H9 (cell line): Measurements from ENCODE around the gene DBF4. TPM values are rescaled to one million over a fixed set of nuclear protein-coding genes. Genes with fewer than 3 reads are reported as not detected.
A peak's percentile ranks its signal among the peaks of the same experiment; 100 is the strongest.

ENCODE experiments used
- DNase-seq: peaks from one replicate; pipeline ENCODE4 v3.0.0-alpha.2; 2017
- H2AFZ ChIP-seq: one replicate; pipeline ENCODE4 v1.6.1; 2013; ENCODE audit warnings: mild to moderate bottlenecking, low read length, control low read depth, moderate library complexity
- H2AK5ac ChIP-seq: 2 replicates; pipeline ENCODE4 v1.6.1; 2013; ENCODE audit warnings: low read length, control low read depth, mixed read lengths; ENCODE audit not compliant: insufficient read length
- H2BK120ac ChIP-seq: one replicate; pipeline ENCODE4 v1.6.1; 2013; ENCODE audit warnings: low read depth, mild to moderate bottlenecking, low read length, control low read depth, inconsistent platforms; ENCODE audit not compliant: poor library complexity, severe bottlenecking
- H2BK12ac ChIP-seq: 2 replicates; pipeline ENCODE4 v1.6.1; 2013; ENCODE audit warnings: low read length, control low read depth, mixed read lengths, low read depth; ENCODE audit not compliant: insufficient read length
- H2BK15ac ChIP-seq: 2 replicates; pipeline ENCODE4 v1.6.1; 2013; ENCODE audit warnings: low read depth, low read length, control low read depth
- H2BK20ac ChIP-seq: one replicate; pipeline ENCODE4 v1.6.1; 2013; ENCODE audit warnings: low read depth, mild to moderate bottlenecking, low read length, control low read depth, inconsistent platforms; ENCODE audit not compliant: poor library complexity, severe bottlenecking
- H2BK5ac ChIP-seq: 2 replicates; pipeline ENCODE4 v1.6.1; 2013; ENCODE audit warnings: low read length, control low read depth, mixed read lengths; ENCODE audit not compliant: insufficient read length
- H3K14ac ChIP-seq: 2 replicates; pipeline ENCODE4 v1.6.1; 2013; ENCODE audit warnings: low read length, control low read depth; ENCODE audit not compliant: insufficient read depth
- H3K18ac ChIP-seq: 2 replicates; pipeline ENCODE4 v1.6.1; 2013; ENCODE audit warnings: low read depth, mild to moderate bottlenecking, mixed read lengths, low read length, control low read depth; ENCODE audit not compliant: insufficient read length
- H3K23ac ChIP-seq: 2 replicates; pipeline ENCODE4 v1.6.1; 2013; ENCODE audit warnings: low read length, control low read depth, mixed read lengths, low read depth; ENCODE audit not compliant: insufficient read length
- H3K23me2 ChIP-seq: 2 replicates; pipeline ENCODE4 v1.6.1; 2013; ENCODE audit warnings: low read depth, mild to moderate bottlenecking, mixed read lengths, low read length, control low read depth; ENCODE audit not compliant: insufficient read length, poor library complexity, severe bottlenecking
- H3K27ac ChIP-seq: 2 replicates; pipeline ENCODE4 v1.5.1; 2013; ENCODE audit warnings: low read length, control low read depth, mixed read lengths, low read depth; ENCODE audit not compliant: insufficient read length
- H3K27me3 ChIP-seq: 2 replicates; pipeline ENCODE4 v1.6.1; 2013; ENCODE audit warnings: low read length, control low read depth, inconsistent platforms; ENCODE audit not compliant: insufficient read depth
- H3K4ac ChIP-seq: 2 replicates; pipeline ENCODE4 v1.6.1; 2013; ENCODE audit warnings: low read depth, mild to moderate bottlenecking, control low read depth, inconsistent platforms, low read length, moderate library complexity
- H3K4me1 ChIP-seq: 2 replicates; pipeline ENCODE4 v1.6.1; 2013; ENCODE audit warnings: low read length, control low read depth, inconsistent platforms; ENCODE audit not compliant: insufficient read depth
- H3K4me2 ChIP-seq: 2 replicates; pipeline ENCODE4 v1.6.1; 2013; ENCODE audit warnings: low read length, control low read depth, mixed read lengths; ENCODE audit not compliant: insufficient read length, insufficient read depth
- H3K56ac ChIP-seq: 2 replicates; pipeline ENCODE4 v1.6.1; 2013; ENCODE audit warnings: low read depth, mild to moderate bottlenecking, mixed read lengths, low read length, control low read depth; ENCODE audit not compliant: insufficient read length
- H3K79me1 ChIP-seq: 2 replicates; pipeline ENCODE4 v1.6.1; 2013; ENCODE audit warnings: low read depth, mild to moderate bottlenecking, moderate library complexity, low read length, control low read depth, inconsistent platforms; ENCODE audit not compliant: insufficient read depth, poor library complexity, severe bottlenecking
- H3K79me2 ChIP-seq: 2 replicates; pipeline ENCODE4 v1.6.1; 2013; ENCODE audit warnings: low read length, control low read depth, inconsistent platforms; ENCODE audit not compliant: insufficient read depth
- H3K9ac ChIP-seq: 2 replicates; pipeline ENCODE4 v1.6.1; 2013; ENCODE audit warnings: low read length, control low read depth, mixed read lengths; ENCODE audit not compliant: insufficient read length; ENCODE audit errors: extremely low read depth
- H3K9me3 ChIP-seq: one replicate; pipeline ENCODE4 v1.6.1; 2013; ENCODE audit warnings: low read depth, low read length, inconsistent platforms; ENCODE audit not compliant: control insufficient read depth
- H3T11ph ChIP-seq: one replicate; pipeline ENCODE4 v1.6.1; 2013; ENCODE audit warnings: mild to moderate bottlenecking, low read length, control low read depth, inconsistent platforms
- H4K20me1 ChIP-seq: one replicate; pipeline ENCODE4 v1.6.1; 2013; ENCODE audit not compliant: control insufficient read depth, insufficient read length, insufficient read depth
- H4K5ac ChIP-seq: 2 replicates; pipeline ENCODE4 v1.6.1; 2013; ENCODE audit warnings: low read depth, mild to moderate bottlenecking, mixed read lengths, low read length, control low read depth; ENCODE audit not compliant: insufficient read length
- H4K8ac ChIP-seq: replicated peaks from 2 replicates; pipeline ENCODE4 v1.6.1; 2013; ENCODE audit warnings: low read length, control low read depth, mixed read lengths, low read depth; ENCODE audit not compliant: insufficient read length
- H4K91ac ChIP-seq: 2 replicates; pipeline ENCODE4 v1.6.1; 2013; ENCODE audit warnings: low read depth, mild to moderate bottlenecking, moderate library complexity, mixed read lengths, low read length, control low read depth; ENCODE audit not compliant: insufficient read length
- H3K27ac Mint-ChIP-seq, 3 experiments: 2 replicates in 2 of 3; 3 replicates in 1 of 3; pipeline ENCODE4 v1.8.0; 2020 to 2021; ENCODE audit warnings: mixed read lengths in 3 of 3, mild to moderate bottlenecking in 1 of 3, moderate library complexity in 1 of 3
- H3K27me3 Mint-ChIP-seq: 2 replicates; pipeline ENCODE4 v1.8.0; 2021; ENCODE audit warnings: low read depth, mild to moderate bottlenecking, moderate library complexity, mixed read lengths
- H3K36me3 Mint-ChIP-seq, 3 experiments: 2 replicates in 2 of 3; 3 replicates in 1 of 3; pipeline ENCODE4 v1.8.0; 2020 to 2021; ENCODE audit warnings: low read depth in 3 of 3, mixed read lengths in 3 of 3; ENCODE audit not compliant: insufficient read depth in 1 of 3
- H3K4me1 Mint-ChIP-seq, 2 experiments: 2 replicates each; pipeline ENCODE4 v1.8.0; 2020; ENCODE audit warnings: mixed read lengths in 2 of 2
- H3K4me3 Mint-ChIP-seq, 2 experiments: 2 replicates in 1 of 2; 3 replicates in 1 of 2; pipeline ENCODE4 v1.8.0; 2020 to 2021; ENCODE audit warnings: mild to moderate bottlenecking in 2 of 2, mixed read lengths in 2 of 2, moderate library complexity in 1 of 2
- H3K9me3 Mint-ChIP-seq, 2 experiments: 2 replicates in 1 of 2; 3 replicates in 1 of 2; pipeline ENCODE4 v1.8.0; 2020; ENCODE audit warnings: mild to moderate bottlenecking in 2 of 2, mixed read lengths in 2 of 2, moderate library complexity in 1 of 2
- total RNA-seq: library from RNA; stranded (reverse); gene quantifications from 2 replicates; pipeline ENCODE4 v1.2.1, GENCODE V29; 2021
- TF ChIP-seq, protein P1 (sequence below): fragments of 200-600 bp; sonication (generic); conservative IDR thresholded peaks from 3 replicates; pipeline ENCODE4 v1.8.0; 2021; ENCODE audit warnings: antibody characterized with exemption, mild to moderate bottlenecking

The DBF4 gene
- total RNA-seq, 1 experiment from 2014 or later, result 75.9 TPM

DNA sequence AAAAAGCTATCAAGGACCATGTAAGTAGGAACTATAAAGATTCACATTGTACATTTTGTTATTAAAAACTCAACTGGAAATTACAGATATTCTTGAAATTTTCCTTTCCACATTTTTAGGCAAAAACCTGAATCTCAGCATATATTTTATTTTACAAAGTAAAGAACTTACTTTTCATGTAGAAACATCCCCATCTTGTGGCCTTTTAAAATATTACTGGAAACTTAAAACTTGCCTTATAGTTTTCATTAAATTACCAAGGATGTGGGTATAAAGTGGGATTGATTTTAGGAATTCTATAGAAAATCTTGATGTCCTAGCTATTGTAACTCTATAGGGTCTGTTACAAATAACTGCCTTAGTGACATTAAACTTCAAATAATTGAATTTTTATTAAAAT, 10.6 kb downstream of the DBF4 start:
- Histone ChIP-seq H2BK15ac (no peak overlapping the region), H3K4me2 (no peak overlapping the region), H2BK20ac (no peak overlapping the region), H3K9ac (no peak overlapping the region), H2BK12ac (no peak overlapping the region), H3K14ac (no peak overlapping the region), H4K91ac (no peak overlapping the region), H3K4ac (no peak overlapping the region), H3K4me1 (no peaks in the 10 kb centered on the region), H2BK5ac (no peak overlapping the region), H3K56ac (no peak overlapping the region), H2AFZ (no peak overlapping the region), H2BK120ac (no peak overlapping the region), H4K8ac (no peak overlapping the region), H3K9me3 (no peaks in the 10 kb centered on the region), H3K79me2 (no peaks in the 10 kb centered on the region; the same call in 1 of the 2 replicates), H3T11ph (no peak overlapping the region), H4K20me1 (no peaks in the 10 kb centered on the region), H3K79me1 (no peaks in the 10 kb centered on the region), H2AK5ac (no peak overlapping the region), H3K18ac (no peak overlapping the region), H3K27me3 (no peaks in the 10 kb centered on the region), H4K5ac (no peak overlapping the region), H3K23ac (no peak overlapping the region), H3K27ac (no peak overlapping the region), H3K23me2 (no peaks in the 10 kb centered on the region)
- H3K27ac Mint-ChIP-seq, result no peak overlapping the region
- no peaks in the 10 kb centered on the region for H3K27me3 Mint-ChIP-seq
- TF ChIP-seq, protein P1, sequence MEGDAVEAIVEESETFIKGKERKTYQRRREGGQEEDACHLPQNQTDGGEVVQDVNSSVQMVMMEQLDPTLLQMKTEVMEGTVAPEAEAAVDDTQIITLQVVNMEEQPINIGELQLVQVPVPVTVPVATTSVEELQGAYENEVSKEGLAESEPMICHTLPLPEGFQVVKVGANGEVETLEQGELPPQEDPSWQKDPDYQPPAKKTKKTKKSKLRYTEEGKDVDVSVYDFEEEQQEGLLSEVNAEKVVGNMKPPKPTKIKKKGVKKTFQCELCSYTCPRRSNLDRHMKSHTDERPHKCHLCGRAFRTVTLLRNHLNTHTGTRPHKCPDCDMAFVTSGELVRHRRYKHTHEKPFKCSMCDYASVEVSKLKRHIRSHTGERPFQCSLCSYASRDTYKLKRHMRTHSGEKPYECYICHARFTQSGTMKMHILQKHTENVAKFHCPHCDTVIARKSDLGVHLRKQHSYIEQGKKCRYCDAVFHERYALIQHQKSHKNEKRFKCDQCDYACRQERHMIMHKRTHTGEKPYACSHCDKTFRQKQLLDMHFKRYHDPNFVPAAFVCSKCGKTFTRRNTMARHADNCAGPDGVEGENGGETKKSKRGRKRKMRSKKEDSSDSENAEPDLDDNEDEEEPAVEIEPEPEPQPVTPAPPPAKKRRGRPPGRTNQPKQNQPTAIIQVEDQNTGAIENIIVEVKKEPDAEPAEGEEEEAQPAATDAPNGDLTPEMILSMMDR, result peak; percentile 58
- peaks cover 27 to 73% (median 59%) of the 10 kb centered on the region in 3 experiments; a peak in 6 of 7 replicates for H3K36me3 Mint-ChIP-seq
- no peaks in the 10 kb centered on the region for H3K4me1 Mint-ChIP-seq
- no peak for DNase-seq
- H3K4me3 Mint-ChIP-seq, result no peak overlapping the region
- no peaks in the 10 kb centered on the region; a peak in 1 of 5 replicates for H3K9me3 Mint-ChIP-seq
